A673 (cell line): ENCODE results near the gene PRR12. TPM values are rescaled to one million over a fixed set of nuclear protein-coding genes. Genes with fewer than 3 reads are reported as not detected.

Experiments used
- BruUV-seq: library from RNA; stranded (reverse); fragments of 400-500 nt; replicated peaks from 2 replicates; lab custom pipeline; 2021; lab: Mats Ljungman, UMichigan
- CTCF ChIA-PET: fragments of 300-600 bp; sonication (Branson Sonifier 250); formaldehyde crosslinking; loops from one replicate; lab custom pipeline; 2022; ENCODE audit warnings: antibody characterized with exemption; lab: Charles Lee
- POLR2A ChIA-PET: fragments of 300-600 bp; sonication (Branson Sonifier 250); formaldehyde crosslinking; loops from one replicate; lab custom pipeline; 2022; ENCODE audit warnings: antibody characterized with exemption; ENCODE audit not compliant: low non-redundant PET; lab: Charles Lee
- DNase-seq: peaks from one replicate; pipeline ENCODE4 v3.0.0-alpha.2; 2015; ENCODE audit warnings: low spot score
- H3K27ac ChIP-seq: fragments of 200-600 bp; sonication (generic); 2 replicates; pipeline ENCODE4 v1.5.1; 2016; ENCODE audit warnings: mixed run types, low read depth, mild to moderate bottlenecking, mixed read lengths, antibody characterized with exemption, low read length; ENCODE audit not compliant: poor library complexity, severe bottlenecking
- H3K27me3 ChIP-seq: fragments of 200-600 bp; sonication (generic); replicated peaks from 2 replicates; pipeline ENCODE4 v1.6.1; 2017; ENCODE audit warnings: mixed run types, low read depth, mild to moderate bottlenecking, mixed read lengths, antibody characterized with exemption, low read length; ENCODE audit not compliant: insufficient read depth, poor library complexity
- H3K36me3 ChIP-seq: fragments of 200-600 bp; sonication (generic); 2 replicates; pipeline ENCODE4 v1.6.1; 2016; ENCODE audit warnings: mixed run types, mild to moderate bottlenecking, mixed read lengths, antibody characterized with exemption, low read length; ENCODE audit not compliant: insufficient read depth, poor library complexity, severe bottlenecking
- H3K4me1 ChIP-seq: fragments of 200-600 bp; sonication (generic); 2 replicates; pipeline ENCODE4 v1.6.1; 2017; ENCODE audit warnings: mixed run types, mild to moderate bottlenecking, mixed read lengths, antibody characterized with exemption, low read length; ENCODE audit not compliant: insufficient read depth, poor library complexity, severe bottlenecking
- H3K4me3 ChIP-seq: fragments of 200-600 bp; sonication (generic); 2 replicates; pipeline ENCODE4 v1.5.1; 2016; ENCODE audit warnings: low read depth, mixed run types, mild to moderate bottlenecking, mixed read lengths, low read length; ENCODE audit not compliant: poor library complexity, severe bottlenecking
- H3K9me3 ChIP-seq: fragments of 200-600 bp; sonication (generic); 2 replicates; pipeline ENCODE4 v1.6.1; 2016; ENCODE audit warnings: mixed run types, low read depth, mild to moderate bottlenecking, mixed read lengths, antibody characterized with exemption, low read length; ENCODE audit not compliant: poor library complexity, severe bottlenecking
- CTCF ChIP-seq: fragments of 300-800, 200-600 bp; sonication (generic); conservative IDR thresholded peaks from 2 replicates; pipeline ENCODE4 v1.5.1; 2017; ENCODE audit warnings: low read depth, mild to moderate bottlenecking, antibody characterized with exemption, low read length, moderate library complexity, mixed read lengths
- EZH2 ChIP-seq: fragments of 200-600 bp; sonication (generic); IDR thresholded peaks from 2 replicates; pipeline ENCODE4 v1.6.1; 2017; ENCODE audit warnings: borderline replicate concordance, low read depth, mild to moderate bottlenecking, mixed read lengths, antibody characterized with exemption, low read length; ENCODE audit not compliant: poor library complexity, severe bottlenecking
- intact Hi-C: fragments of 100-400 bp; cut with micrococcal nuclease; formaldehyde crosslinking; loops from one replicate; pipeline ENCODE4 v1.10.0; 2022; ENCODE audit not compliant: unreplicated experiment
- total RNA-seq: library from RNA; stranded (reverse); gene quantifications from 2 replicates; pipeline ENCODE4 v1.2.3, GENCODE V29; 2021

Gene PRR12
- total RNA-seq, 1 experiment from 2014 or later: 54.0 TPM

- intact Hi-C loops: loop anchor here (5.0 kb wide), 1 partner anchor 104 kb away; the partner anchor contains the start of gene PRMT1
- Histone ChIP-seq H3K4me3 (no peak overlapping the region), H3K27me3 (no peaks in the 10 kb centered on the region), H3K4me1 (peaks cover 24% of the 10 kb centered on the region), H3K27ac (peak overlapping the region; percentile 47), H3K9me3 (no peaks in the 10 kb centered on the region), H3K36me3 (peaks cover 26% of the 10 kb centered on the region)
- BruUV-seq: no TSS peak
- no peak for TF ChIP-seq CTCF
- no peak for TF ChIP-seq EZH2
- no peak for DNase-seq
- ChIA-PET CTCF (no interaction called here), POLR2A (interaction anchor here (0.5 kb wide), 1 partner anchor 23 kb away, joined by 8 read pairs; no protein-coding TSS in a partner anchor)
Observed at GRCh38 chr19:49573009-49573408, 18.0 kb upstream of the PRR12 start.

- CTCF ChIA-PET: no interaction called here
- BruUV-seq: no TSS peak
Observed at GRCh38 chr19:49573425-49573824, 17.6 kb upstream of the PRR12 start.

GRCh38 chr19:49574206-49574755, 16.7 kb upstream of the PRR12 start:
- peaks cover 30% of the 10 kb centered on the region for H3K4me1 ChIP-seq
- intact Hi-C loops: loop anchor here (5.0 kb wide), 1 partner anchor 103 kb away; the partner anchor contains the start of gene PRMT1
- ChIA-PET CTCF (interaction anchor here (0.6 kb wide), 1 partner anchor 95 kb away, joined by 5 read pairs; no protein-coding TSS in a partner anchor), POLR2A (interaction anchor here (0.7 kb wide), 1 partner anchor 19 kb away, joined by 3 read pairs; no protein-coding TSS in a partner anchor)
- H3K27ac ChIP-seq: peak overlapping the region; percentile 55
- peaks cover 26% of the 10 kb centered on the region for H3K36me3 ChIP-seq
- no peaks in the 10 kb centered on the region for H3K9me3 ChIP-seq
- no peak for DNase-seq
- no TSS peak for BruUV-seq
- no peaks in the 10 kb centered on the region for H3K27me3 ChIP-seq
- no peak overlapping the region for H3K4me3 ChIP-seq
- TF ChIP-seq EZH2 (no peak), CTCF (no peak)

More at GRCh38 chr19:49573425-49573824, 17.6 kb upstream of the PRR12 start:
- H3K27ac ChIP-seq: peak overlapping the region; percentile 47
- no peak for TF ChIP-seq EZH2
- TF ChIP-seq CTCF: no peak
- H3K9me3 ChIP-seq: no peaks in the 10 kb centered on the region
- no peak for DNase-seq
- H3K36me3 ChIP-seq: peaks cover 26% of the 10 kb centered on the region
- POLR2A ChIA-PET: interaction anchor here (0.5 kb wide), 1 partner anchor 23 kb away, joined by 8 read pairs; no protein-coding TSS in a partner anchor
- peaks cover 24% of the 10 kb centered on the region for H3K4me1 ChIP-seq
- H3K27me3 ChIP-seq: no peaks in the 10 kb centered on the region
- intact Hi-C loops: loop anchor here (5.0 kb wide), 1 partner anchor 104 kb away; the partner anchor contains the start of gene PRMT1
- no peak overlapping the region for H3K4me3 ChIP-seq
